NCI-H1436 (cell line): ENCODE results near the gene ARL15.

ENCODE experiments used
- DNase-seq: peaks from one replicate; lab custom pipeline; 2025; lab: John Stamatoyannopoulos, UW

The ARL15 gene

GRCh38 chr5:54243483-54244080 is 66.8 kb downstream of the ARL15 start:
- DNase-seq, result no peak

- DNase-seq, result no peak
Measured at GRCh38 chr5:54242297-54242696, 68.1 kb downstream of the ARL15 start.

GRCh38 chr5:54234304-54234933 is 76.0 kb downstream of the ARL15 start:
- no peak for DNase-seq

- DNase-seq, result no peak
Measured at GRCh38 chr5:54230936-54231685, 79.3 kb downstream of the ARL15 start.

GRCh38 chr5:54229041-54229780 is 81.2 kb downstream of the ARL15 start:
- DNase-seq, result peak; percentile 40

- no peak for DNase-seq
Measured at GRCh38 chr5:54227759-54228158, 82.6 kb downstream of the ARL15 start.

GRCh38 chr5:54227109-54227508 is 83.3 kb downstream of the ARL15 start:
- no peak for DNase-seq

GRCh38 chr5:54226215-54226614 is 84.2 kb downstream of the ARL15 start:
- no peak for DNase-seq

- no peak for DNase-seq
Measured at GRCh38 chr5:54224103-54224826, 86.1 kb downstream of the ARL15 start.

- no peak for DNase-seq
Measured at GRCh38 chr5:54222336-54222735, 88.0 kb downstream of the ARL15 start.

GRCh38 chr5:54221135-54221534 is 89.2 kb downstream of the ARL15 start:
- no peak for DNase-seq

- no peak for DNase-seq
Measured at GRCh38 chr5:54220230-54221040, 89.9 kb downstream of the ARL15 start.

- peak; percentile 23 for DNase-seq
Measured at GRCh38 chr5:54217826-54218503, 92.4 kb downstream of the ARL15 start.

GRCh38 chr5:54215233-54215736 is 95.1 kb downstream of the ARL15 start:
- no peak for DNase-seq

- DNase-seq, result no peak
Measured at GRCh38 chr5:54214722-54215121, 95.7 kb downstream of the ARL15 start.

GRCh38 chr5:54212331-54212730 is 98.0 kb downstream of the ARL15 start:
- no peak for DNase-seq

- DNase-seq, result no peak
Measured at GRCh38 chr5:54211912-54212311, 98.5 kb downstream of the ARL15 start.

- no peak for DNase-seq
Measured at GRCh38 chr5:54207566-54207965, 102.8 kb downstream of the ARL15 start.

GRCh38 chr5:54206580-54207229 is 103.7 kb downstream of the ARL15 start:
- no peak for DNase-seq

- DNase-seq, result no peak
Measured at GRCh38 chr5:54205918-54206317, 104.5 kb downstream of the ARL15 start.
